Stimulated activated CD4-positive, alpha-beta T cell treated with anti-CD3 and anti-CD28 coated beads, Interleukin-12 subunit alpha, Interleukin-12 subunit beta, amount 100 ng/mL, for 4 hours (primary cell): Measurements from ENCODE around the gene P2RX4.
"Not testable (repeated sequence)": the region's sequence is repeated elsewhere in the genome, so short reads cannot be mapped to it uniquely, and the experiment has no call there.

Source experiments
- DNase-seq: peaks from one replicate; pipeline ENCODE4 v3.0.0-alpha.2; 2020

The P2RX4 gene

DNA sequence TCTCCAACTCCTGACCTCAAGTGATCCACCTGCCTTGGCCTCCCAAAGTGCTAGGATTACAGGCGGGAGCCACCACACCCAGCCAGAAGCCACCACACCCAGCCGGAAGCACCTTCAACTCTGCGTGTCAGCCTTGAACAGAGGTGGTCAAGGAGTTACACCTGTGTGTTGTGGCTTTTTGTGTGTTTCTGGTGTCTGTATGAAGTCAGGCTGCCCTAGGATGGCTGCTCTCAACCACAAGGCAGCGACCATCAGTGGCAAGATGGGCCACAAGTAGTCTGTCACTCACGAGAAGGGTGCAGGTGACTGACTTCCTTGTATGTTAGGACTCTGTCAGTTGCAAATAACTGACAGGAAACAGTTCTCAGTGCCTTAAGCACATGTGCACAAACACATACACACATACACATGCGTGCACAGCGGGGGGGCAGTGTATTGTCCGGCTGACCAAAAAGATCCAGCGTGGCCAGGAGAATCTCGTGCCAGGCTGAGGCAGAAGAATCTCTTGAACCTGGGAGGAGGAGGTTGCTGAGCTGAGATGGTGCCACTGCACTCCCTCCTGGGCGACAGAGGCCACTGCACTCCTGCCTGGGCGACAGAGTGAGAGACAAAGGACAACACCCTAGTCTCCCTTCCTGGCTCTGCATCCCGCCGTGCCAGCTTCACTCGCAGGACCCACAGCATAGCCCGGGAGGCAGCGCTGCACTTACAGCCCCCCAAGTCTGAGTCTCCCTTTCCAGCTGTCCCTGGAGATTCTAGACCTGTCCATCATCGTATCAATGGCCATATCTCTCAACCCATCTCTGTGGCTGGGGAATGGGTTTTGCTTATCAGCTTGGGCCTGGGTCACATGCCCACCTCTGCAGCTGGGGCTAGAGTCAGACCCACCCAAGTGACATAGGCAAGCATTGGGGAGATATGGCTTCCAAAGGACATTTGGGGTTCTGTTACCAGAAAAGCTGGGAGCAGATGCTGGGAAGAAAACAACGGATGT, 13.7 kb downstream of the P2RX4 start:
- peak; percentile 36 for DNase-seq

DNA sequence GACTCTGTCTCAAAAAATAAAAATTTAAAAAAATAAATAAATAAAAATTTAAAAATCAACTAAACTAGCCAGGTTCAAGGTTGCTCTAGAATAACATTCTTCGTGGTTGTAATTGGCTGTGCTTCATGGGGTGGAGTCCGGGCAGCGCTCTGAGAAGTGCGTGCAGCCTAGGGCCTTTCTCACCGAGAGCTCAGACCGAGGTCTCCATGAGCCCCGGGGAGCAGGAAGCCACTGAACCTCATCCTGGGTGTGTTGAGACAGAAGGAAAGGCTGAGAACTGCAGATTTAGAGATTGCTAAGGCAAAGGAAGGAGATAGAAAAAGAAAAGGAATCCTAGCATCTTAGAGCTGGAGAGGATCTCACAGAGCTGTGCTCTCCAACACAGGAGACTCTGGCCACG, 14.7 kb downstream of the P2RX4 start:
- no peak for DNase-seq

DNA sequence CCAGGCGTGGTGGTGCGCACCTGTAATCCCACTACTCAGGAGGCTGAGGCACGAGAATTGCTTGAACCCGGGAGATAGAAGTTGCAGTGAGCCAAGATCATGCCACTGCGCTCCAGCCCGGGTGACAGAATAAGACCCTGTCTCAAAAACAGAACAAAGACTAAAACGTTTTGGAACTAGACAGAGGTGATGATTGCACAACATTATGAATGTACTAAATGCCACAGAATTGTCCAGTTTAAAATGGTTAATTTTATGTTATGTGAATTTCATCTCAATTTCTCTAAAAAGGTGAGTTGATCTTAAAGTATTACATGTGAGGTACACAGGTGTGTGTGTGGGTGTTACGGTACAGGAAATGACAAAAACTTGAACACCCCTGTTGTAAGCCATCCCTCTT, 16.5 kb downstream of the P2RX4 start:
- no peak for DNase-seq

DNA sequence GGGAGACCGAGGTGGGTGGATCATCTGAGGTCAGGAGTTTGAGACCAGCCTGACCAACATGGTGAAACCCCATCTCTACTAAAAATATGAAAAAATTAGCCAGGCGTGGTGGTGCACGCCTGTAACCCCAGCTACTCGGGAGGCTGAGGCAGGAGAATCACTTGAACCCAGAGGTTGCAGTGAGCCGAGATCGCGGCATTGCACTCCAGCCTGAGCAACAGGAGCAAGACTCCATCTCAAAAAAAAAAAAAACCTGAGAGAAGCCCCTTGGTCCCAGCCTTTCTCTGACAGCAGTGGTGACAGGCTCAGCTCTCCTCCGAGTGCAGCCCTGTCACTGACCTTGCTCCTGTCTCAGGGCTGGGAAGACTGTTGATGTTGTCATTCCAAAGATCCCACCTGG, 16.9 kb downstream of the P2RX4 start:
- DNase-seq: not testable (repeated sequence)

DNA sequence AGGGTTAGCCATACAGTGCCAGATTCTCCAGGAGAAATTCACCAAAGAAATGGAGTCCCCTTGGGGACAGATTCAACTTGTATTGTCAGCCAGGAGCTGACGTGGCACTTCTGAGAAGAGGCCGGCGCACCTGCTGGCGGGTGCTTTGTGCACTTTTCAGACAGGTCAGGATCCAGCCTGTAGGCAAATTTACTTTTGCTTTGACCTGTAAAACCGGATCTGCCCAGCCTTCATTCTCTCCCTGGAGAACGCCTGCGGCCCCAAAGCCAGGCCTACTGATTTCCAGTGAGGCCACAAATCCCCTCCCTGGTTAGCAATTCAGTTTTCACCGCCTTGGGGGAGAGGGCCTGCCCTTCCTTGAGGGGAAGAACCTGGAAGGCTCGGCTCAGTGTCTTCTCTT, 17.4 kb downstream of the P2RX4 start:
- DNase-seq: no peak

DNA sequence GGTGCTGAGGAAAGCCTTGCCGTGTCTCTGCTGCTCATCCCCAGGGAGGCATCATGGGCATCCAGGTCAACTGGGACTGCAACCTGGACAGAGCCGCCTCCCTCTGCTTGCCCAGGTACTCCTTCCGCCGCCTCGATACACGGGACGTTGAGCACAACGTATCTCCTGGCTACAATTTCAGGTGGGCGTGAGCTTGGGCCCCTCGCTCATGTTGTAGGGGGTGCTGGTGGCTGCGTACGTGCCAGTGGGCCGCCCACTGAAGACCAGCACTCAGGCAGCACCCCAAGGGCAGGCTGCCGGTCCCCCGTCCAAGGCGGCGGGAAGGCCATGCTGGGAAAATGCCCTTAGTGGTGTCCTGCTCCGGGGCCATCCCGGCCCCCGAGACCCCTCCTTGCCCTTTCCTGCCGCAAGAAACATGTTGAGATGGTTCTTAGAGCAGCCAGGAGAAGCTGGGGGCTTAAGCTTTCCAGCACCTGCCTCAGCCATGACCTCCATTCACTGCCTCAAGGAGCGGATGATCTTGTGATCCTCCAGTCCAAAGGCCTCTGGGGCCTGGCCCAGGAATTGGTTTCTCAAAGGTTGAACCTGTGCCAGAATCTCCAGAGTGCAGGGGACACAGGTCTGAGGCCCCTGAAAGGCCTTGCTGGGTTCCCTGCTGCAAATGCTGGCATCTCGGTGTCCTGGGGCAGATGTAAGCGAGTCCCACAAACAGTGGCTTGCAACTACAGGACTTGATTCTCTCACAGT, 19.2 kb downstream of the P2RX4 start:
- DNase-seq: no peak

DNA sequence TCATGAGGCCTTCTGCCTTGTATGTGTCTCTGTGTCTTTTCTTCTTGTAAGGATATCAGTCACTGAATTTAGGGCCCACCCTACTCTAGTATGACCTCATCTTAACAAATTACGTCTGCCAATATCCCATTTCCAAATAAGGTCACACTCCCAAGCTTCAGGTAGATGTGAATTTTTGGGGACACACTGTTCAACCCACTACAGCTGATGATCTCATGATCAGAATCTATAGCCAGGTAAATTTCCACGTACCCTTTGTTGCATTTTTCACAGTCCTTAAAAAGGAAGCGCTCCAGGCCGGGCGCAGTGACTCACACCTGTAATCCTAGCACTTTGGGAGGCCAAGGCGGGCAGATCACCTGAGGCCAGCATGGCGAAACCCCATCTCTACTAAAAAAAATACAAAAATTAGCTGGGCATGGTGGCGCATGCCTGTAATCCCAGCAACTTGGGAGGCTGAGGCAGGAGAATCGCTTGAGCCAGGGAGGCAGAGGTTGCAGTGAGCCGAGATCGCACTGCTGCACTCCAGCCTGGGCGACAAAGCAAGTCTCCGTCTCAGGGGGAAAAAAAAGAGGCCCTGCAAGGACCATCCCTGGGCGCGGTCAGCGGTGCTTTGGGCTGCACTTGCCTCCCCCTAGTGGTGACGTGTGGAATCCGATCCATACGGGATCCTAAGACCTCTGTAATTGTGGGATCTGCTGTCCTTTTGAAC, 20.1 kb downstream of the P2RX4 start:
- peak; percentile 54 for DNase-seq

DNA sequence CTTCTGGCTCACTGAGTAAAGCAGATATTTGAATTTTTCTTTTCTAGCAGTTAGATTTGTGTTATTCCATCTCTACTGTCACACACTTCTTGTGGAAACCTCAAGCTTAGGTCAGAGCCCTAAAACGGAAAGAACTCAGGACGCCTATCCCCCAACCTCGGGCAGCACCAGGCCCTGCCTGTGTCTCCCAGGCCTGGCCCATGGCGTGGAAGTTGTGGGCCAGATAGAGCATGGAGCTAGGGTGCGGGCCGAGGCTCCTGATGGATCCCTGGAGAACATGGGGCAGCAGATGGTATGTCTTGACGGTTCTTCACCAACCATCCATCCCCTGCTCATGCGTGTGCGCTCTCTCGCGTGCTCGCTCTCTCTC, 20.6 kb downstream of the P2RX4 start:
- DNase-seq: no peak

DNA sequence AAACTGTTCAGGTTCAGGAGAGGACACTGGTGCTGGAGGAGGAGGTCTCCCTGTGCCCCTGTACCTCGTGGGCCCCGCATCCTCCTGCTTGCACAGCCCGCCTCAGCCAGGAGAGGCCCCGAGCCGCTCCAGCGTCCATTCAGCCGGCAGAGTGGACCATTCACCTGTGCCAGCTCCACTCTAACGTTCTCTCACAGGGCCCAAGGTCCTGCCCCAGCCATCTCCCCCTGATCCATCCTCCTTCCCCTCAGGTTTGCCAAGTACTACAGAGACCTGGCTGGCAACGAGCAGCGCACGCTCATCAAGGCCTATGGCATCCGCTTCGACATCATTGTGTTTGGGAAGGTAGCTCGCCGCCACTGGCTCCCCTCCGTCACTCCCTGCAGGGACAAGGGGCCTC, 22.2 kb downstream of the P2RX4 start:
- DNase-seq: no peak

DNA sequence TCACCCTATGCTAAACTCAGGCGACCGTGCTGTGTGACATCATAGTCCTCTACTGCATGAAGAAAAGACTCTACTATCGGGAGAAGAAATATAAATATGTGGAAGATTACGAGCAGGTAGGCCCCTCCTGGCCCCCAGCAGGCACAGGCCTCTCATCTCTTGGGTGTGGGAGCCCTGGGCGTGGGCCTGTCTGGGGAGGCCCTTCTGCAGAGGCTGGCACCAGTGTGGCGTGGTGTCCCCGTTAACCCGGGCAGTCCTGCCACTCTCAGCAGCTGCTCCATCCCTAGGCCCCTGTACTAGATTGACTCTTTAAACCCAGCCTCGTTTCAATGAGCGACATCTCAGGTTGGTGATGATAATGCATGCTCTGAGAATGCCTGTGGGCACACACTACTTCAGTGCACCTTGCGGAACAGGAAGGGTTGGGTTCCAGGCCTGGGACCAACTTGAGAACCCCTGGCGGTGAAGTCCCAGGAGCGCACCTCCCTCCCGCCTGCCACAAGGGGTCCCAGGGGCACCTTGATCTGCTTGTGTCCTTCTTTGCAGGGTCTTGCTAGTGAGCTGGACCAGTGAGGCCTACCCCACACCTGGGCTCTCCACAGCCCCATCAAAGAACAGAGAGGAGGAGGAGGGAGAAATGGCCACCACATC, 23.2 kb downstream of the P2RX4 start:
- no peak for DNase-seq

DNA sequence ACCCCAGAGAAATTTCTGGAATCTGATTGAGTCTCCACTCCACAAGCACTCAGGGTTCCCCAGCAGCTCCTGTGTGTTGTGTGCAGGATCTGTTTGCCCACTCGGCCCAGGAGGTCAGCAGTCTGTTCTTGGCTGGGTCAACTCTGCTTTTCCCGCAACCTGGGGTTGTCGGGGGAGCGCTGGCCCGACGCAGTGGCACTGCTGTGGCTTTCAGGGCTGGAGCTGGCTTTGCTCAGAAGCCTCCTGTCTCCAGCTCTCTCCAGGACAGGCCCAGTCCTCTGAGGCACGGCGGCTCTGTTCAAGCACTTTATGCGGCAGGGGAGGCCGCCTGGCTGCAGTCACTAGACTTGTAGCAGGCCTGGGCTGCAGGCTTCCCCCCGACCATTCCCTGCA, 23.7 kb downstream of the P2RX4 start:
- DNase-seq: no peak

DNA sequence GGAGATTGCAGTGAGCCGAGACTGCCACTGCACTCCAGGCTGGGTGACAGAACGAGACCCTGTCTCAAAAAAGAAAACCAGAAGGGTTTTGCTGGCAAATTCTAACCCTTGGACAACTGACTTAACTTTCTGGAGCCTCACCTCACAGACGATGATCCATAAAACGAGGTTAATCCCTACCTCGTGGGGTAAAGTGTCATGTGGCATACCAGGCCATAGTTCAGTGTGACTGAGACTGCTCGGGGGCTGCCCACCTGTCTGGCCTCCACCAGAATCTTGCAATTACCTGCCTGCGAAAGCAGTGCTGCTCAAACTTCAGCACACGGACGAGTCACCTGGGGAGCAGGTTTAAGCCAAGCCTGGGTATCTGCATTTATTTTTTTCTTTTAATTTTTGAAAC, 26.8 kb downstream of the P2RX4 start:
- no peak for DNase-seq

DNA sequence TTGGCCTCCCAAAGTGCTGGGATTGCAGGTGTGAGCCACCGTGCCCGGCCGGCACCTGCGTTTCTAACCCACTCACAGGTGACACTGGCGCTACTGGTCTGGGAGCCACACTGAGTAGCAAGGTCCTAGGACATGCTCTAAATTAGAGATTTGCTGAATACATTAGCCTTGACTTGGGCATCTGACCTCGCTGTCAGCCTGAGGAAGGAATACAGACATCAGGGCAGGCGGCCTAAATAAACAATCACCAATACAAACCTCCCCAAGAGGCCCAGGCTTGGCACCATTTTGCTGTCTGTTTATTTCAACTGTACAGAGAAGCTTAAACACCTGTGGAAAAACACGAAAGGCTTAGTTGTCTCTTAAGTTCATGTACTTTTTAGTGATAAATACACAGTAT, 27.5 kb downstream of the P2RX4 start:
- no peak for DNase-seq

DNA sequence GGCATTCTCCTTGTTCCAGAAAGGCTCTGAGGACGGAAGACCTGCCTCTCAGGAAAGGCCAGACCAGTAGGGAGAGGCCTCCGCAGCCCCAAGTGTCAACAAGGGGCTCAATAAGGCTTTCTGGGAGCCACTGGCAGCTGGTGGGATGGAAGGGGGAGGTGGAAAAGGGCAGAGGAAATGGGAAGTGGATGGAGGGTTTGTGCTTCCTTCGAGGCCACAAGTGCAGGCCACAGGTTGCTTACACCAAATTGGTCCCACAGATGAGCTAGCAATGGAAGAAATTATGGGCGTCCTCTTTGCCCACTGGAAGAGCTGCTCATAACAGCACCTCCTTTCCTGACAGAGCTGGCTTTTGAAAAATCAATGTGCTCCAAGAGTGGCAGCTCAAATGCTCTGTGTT, 28.2 kb downstream of the P2RX4 start:
- DNase-seq: no peak

DNA sequence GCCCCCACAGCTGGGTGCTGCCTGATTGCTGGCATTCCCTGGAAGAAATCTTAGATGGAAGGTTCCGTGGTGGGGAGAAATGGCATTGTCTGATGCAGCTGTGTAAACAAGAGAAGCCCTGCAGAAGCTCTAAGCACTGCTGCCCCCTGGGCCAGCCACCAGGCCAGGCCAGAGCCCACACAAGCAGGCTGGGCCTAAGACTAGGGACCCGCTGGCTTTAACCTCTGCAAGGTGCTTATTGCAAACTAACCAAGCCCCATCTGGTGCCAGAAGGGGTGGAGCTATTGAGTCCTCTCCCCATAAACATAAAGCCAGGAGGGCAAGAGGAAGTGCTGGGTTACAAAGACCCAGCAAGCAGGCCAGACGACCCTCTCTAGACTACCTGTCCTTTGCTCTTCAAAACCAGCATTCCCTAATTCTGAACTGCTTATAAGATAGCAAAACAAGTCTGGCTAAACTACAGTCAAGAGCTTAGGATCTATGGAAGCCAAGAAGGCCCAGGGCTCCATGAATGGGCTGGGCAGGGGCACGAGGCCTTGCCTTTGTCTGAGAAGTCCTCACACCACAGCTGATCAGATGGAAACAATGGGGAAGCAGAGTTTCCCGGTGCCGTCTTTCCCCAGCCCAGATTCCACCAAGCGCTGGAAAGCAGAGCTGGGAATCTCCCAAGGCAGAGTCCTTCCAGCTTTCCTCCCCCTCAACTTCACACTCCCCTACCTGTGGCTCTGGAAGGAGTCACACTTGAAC, 28.8 kb downstream of the P2RX4 start:
- no peak for DNase-seq

DNA sequence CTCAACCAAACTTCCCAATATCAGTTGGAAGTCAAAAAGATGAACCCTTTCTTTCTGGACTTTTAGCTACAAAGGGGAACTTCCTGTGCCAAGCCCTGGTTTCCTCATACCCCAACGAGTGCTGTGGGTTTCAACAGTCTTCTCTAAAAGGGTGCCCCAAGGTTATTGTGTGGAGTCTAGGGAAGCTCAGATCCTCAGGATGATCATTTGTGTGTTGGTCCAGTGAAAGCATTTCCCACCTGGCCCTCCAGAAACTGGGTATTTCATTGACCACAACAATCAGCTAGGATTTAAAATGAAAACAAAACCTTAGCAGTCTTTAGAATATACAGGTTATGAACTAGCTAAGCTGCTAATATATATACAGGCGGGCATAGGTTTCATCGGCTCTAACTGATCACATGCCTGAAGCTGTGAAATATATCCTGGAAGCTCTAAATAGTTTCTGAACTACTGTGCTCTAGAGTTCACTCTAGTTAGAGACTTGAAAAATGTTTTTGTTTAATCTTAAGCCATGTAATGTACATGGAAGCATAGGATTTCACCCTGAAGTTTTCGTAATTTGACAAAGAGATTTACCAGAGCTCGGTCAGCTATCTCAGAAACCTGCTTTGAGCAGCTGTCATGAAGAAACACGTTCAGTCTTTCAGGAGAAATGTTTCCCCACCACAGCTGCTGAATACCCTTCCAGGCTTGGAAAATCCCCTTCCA, 29.6 kb downstream of the P2RX4 start:
- DNase-seq: no peak

DNA sequence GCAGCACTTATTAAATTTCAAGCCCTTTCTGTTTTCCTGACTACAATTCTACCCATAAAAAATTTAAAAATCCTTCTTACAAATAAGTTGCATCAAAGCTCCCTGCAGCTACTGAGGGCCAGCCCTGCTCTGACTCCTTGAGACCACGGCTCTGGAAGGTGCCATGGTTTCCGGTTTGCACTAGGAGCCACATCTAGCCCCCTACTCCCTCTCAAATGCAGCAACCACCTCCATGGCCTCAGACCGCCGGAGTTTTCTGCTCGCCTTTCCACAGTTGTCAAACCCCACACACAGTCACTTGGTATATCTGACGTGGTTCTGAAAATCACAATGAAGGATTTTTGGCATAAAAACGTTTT, 30.1 kb downstream of the P2RX4 start:
- no peak for DNase-seq

DNA sequence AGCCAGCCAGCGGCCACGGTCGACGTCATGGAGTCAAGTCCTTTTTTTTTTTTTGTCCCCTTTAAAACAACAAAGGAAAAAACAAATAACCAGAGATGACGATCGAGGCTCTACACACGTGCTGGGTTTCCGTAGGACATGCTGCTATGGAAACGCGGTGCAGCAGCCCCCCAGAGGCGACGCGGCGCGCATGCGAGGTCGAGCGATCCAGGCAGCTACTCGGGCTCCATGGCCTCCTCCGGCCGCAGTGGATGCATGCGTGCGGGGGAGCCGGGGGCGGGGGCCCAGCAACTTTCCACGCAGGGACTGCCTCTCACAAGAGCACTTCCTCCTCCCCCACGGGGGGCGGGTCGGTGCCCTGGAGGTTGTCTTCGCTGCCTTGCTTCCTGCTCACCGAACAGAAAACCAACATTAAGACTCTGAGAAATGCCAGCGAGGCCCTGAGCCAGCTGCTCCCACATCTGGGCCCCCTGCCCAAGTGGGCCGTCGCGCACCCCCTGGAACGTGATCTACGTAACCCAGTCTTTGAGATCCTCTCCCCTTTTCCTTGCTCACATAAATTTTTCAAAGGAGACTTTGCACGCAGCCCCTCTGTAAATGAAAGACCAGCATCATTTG, 30.7 kb downstream of the P2RX4 start:
- peak; percentile 75 for DNase-seq

DNA sequence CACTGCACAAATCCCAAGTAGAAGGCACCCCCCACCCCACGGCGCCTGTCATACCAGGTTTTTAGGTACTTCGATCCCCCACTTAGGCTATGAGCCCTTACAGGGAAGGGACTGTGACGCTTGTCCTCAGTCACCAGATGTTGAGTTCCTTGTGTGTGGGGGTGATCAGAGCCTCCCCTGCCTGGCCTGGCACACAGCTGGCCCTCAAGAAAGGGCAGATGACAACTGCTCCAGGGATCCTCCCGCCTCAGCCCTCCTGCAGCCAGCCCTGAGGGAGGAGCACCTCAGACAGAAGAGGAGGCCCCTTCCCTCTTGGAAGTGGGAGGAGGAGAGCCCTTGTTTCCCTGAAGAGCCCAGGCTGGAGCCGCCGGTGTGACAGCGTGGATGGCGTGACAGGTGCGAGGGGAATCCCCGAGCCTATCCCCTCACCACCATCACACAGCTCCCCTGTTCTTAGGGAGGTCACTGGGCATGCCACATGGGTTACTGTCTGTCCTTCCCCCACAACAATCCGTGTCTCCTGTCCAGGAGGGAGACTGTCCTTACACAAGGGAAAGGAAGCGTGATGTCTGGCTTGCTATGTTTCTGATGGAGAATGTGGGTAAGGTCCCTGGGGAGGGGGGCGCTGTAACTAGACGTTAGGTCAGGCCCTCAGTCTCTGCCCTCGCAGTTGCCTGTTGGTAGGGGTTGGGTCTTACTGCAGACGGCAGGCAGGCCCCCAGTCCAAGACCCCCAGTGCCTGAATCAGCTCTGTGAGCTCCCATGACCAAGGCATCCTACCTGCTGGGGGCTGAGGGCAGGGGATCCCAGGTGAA, 31.4 kb downstream of the P2RX4 start:
- no peak for DNase-seq

DNA sequence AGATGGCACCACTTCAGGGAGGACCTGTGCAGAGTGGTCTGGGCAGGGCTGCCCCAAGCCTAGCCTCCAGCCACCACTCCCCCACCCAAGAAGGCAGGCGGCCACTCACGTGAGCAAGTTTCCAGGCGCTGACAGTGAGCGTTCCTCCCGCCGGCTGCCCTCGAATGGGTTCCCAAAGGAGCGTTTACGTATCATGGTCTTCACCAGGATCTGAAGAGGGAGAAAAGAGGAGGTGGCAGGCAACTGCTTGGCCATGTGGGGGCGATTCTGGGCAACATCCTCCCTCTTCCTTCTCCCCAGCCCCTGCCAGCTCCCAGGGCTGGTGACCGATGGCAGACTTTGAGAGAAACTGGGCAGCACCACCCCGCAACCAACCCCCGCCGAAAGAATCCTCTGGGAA, 35.1 kb downstream of the P2RX4 start:
- no peak for DNase-seq
